ENCODE measurements around the gene ANKFY1. TPM values are rescaled to one million over a fixed set of nuclear protein-coding genes. Genes with fewer than 3 reads are reported as not detected.

ANKFY1 gene
- polyA plus RNA-seq, 1 of the 3 experiments (the other 2 are of a cell fraction), result 29.6 TPM

GRCh38 chr17:4304417-4305027, 40.7 kb upstream of the ANKFY1 start:
- no peak overlapping the region for H2AFZ ChIP-seq (ENCODE audit: low read depth)

GRCh38 chr17:4301066-4301465, 37.3 kb upstream of the ANKFY1 start:
- Histone ChIP-seq H3F3A (replicated peaks; ENCODE audit: insufficient read depth) (peaks cover 9% of the 10 kb centered on the region), H3K9ac (no peak overlapping the region), H3K4me3 (ENCODE audit: low read depth in 2 of 2, low read length in 1 of 2) (no peak overlapping the region), H3K9me2 (no peaks in the 10 kb centered on the region), H3K9me3 (no peaks in the 10 kb centered on the region), H3K27ac (ENCODE audit: low read depth in 2 of 2, low read length in 1 of 2) (no peak overlapping the region), H3K4me2 (no peak overlapping the region), H2AFZ (ENCODE audit: low read depth) (no peak overlapping the region), H3K27me3 (ENCODE audit: insufficient read depth) (no peaks in the 10 kb centered on the region), H3K79me2 (ENCODE audit: insufficient read depth) (peaks cover 97% of the 10 kb centered on the region), H3K36me3 (replicated peaks in 1 of 2; ENCODE audit: control insufficient read depth in 1 of 2, insufficient read depth in 2 of 2, low read length in 1 of 2) (peaks cover 18 to 33% of the 10 kb centered on the region in 2 experiments), H4K20me1 (ENCODE audit: insufficient read depth) (peaks cover 28% of the 10 kb centered on the region), H3K4me1 (ENCODE audit: control insufficient read depth in 1 of 2, insufficient read depth in 2 of 2, low read depth in 1 of 2, low read length in 1 of 2) (no peaks in the 10 kb centered on the region)
- no peak for DNase-seq
- ChIA-PET POLR2A (interaction anchor here (0.5 kb wide), 1 partner anchor 158 kb away, joined by 3 read pairs; no protein-coding TSS in a partner anchor), CTCF (no interaction called here)
- WGBS (ENCODE audit: low lambda C conversion rate), result 96% methylated on average over 5 of the region's 5 CpGs
- TF ChIP-seq ELF1 (IDR thresholded peaks at IDR 0.05), result no peak
- TF ChIP-seq FOXM1 (IDR thresholded peaks at IDR 0.05; ENCODE audit: low read depth), result no peak
- TF ChIP-seq REST (IDR thresholded peaks at IDR 0.05; ENCODE audit: low read depth, low read length), result no peak
- no peak for TF ChIP-seq EZH2phosphoT487 (IDR thresholded peaks at IDR 0.05; ENCODE audit: borderline replicate concordance, low read depth)
- TF ChIP-seq PBX3 (IDR thresholded peaks at IDR 0.05), result no peak
- no peak for TF ChIP-seq FOXJ3 (CRISPR knock-in tag; IDR thresholded peaks at IDR 0.05)
- TF ChIP-seq RCOR1 (IDR thresholded peaks at IDR 0.05; ENCODE audit: low read length), result no peak
- no peak for TF ChIP-seq TEAD4 (IDR thresholded peaks at IDR 0.05; ENCODE audit: borderline replicate concordance, insufficient read depth)
- no peak for TF ChIP-seq FOSL2 (IDR thresholded peaks at IDR 0.05; ENCODE audit: borderline replicate concordance, low read depth)
- TF ChIP-seq GATA2 (CRISPR knock-in tag; IDR thresholded peaks at IDR 0.05), result no peak
- TF ChIP-seq USF1 (IDR thresholded peaks at IDR 0.05; ENCODE audit: borderline replicate concordance, low read depth), result no peak
- no peak for TF ChIP-seq SMC3 (IDR thresholded peaks at IDR 0.05; ENCODE audit: low read depth, low read length)
- no peak for TF ChIP-seq NRF1 (IDR thresholded peaks at IDR 0.05; ENCODE audit: low read depth, low read length)

More at GRCh38 chr17:4304417-4305027, 40.7 kb upstream of the ANKFY1 start:
- DNase-seq, result peak; percentile 68
- H3K4me1 ChIP-seq (ENCODE audit: control insufficient read depth in 1 of 2, insufficient read depth in 2 of 2, low read depth in 1 of 2, low read length in 1 of 2), result no peaks in the 10 kb centered on the region; a peak in 1 of 4 replicates
- peaks cover 18 to 37% of the 10 kb centered on the region in 2 experiments for H3K36me3 ChIP-seq (replicated peaks in 1 of 2; ENCODE audit: control insufficient read depth in 1 of 2, insufficient read depth in 2 of 2, low read length in 1 of 2)
- POLR2A ChIA-PET, result no interaction called here
- H3K9me3 ChIP-seq, result no peaks in the 10 kb centered on the region
- CTCF ChIA-PET, result interaction anchor here (0.6 to 4.6 kb wide), 19 partner anchors 9 to 404 kb away, joined by 3 to 29 read pairs (median 4); partner anchors contain the start of gene UBE2G1
- WGBS (ENCODE audit: low lambda C conversion rate), result 51% methylated on average over 6 of the region's 6 CpGs
- TF ChIP-seq GATA2 (CRISPR knock-in tag; IDR thresholded peaks at IDR 0.05) (0 out of 2 replicates have a peak, but pooled peaks have one; percentile 15), CTCF (IDR thresholded peaks at IDR 0.05) (peak; percentile 93), RAD21 (IDR thresholded peaks at IDR 0.05; ENCODE audit: low read length) (peak; percentile 56), SMC3 (IDR thresholded peaks at IDR 0.05; ENCODE audit: low read depth, low read length) (peak; percentile 44), POLR2AphosphoS5 (IDR thresholded peaks at IDR 0.05; ENCODE audit: low read depth, low read length) (no peak)
- peaks cover 9% of the 10 kb centered on the region for H3F3A ChIP-seq (replicated peaks; ENCODE audit: insufficient read depth)
- H3K9me2 ChIP-seq, result no peaks in the 10 kb centered on the region
- H3K4me2 ChIP-seq, result no peak overlapping the region
- peak overlapping the region in 1 of 2 experiments; percentile 20; a peak in 1 of 4 replicates for H3K4me3 ChIP-seq (ENCODE audit: low read depth in 2 of 2, low read length in 1 of 2)
- H4K20me1 ChIP-seq (ENCODE audit: insufficient read depth), result peaks cover 35% of the 10 kb centered on the region
- no peak overlapping the region for H3K9ac ChIP-seq
- 0 out of 4 replicates have a peak overlapping the region, but pooled peaks of 1 of the 2 experiments have one; percentile 8 for H3K27ac ChIP-seq (ENCODE audit: low read depth in 2 of 2, low read length in 1 of 2)
- H3K27me3 ChIP-seq (ENCODE audit: insufficient read depth), result no peaks in the 10 kb centered on the region
- peaks cover 96% of the 10 kb centered on the region for H3K79me2 ChIP-seq (ENCODE audit: insufficient read depth)

Measured in SK-N-SH (cell line).